Measurements from ENCODE around the gene LSM2. TPM values are rescaled to one million over a fixed set of nuclear protein-coding genes. Genes with fewer than 3 reads are reported as not detected.
A peak's percentile ranks its signal among the peaks of the same experiment; 100 is the strongest.

The LSM2 gene
- total RNA-seq, 4 donors from 2014 or later = 27.1 to 70.8 (median 36.6) TPM

- H3K4me3 ChIP-seq = no peak overlapping the region
- intact Hi-C loops (cut with DNase I) = no loop called here
- no peaks in the 10 kb centered on the region for H3K27me3 ChIP-seq
- peaks cover 0 to 22% (median 0%) of the 10 kb centered on the region in 3 donors for H3K36me3 ChIP-seq
- H3K27ac ChIP-seq = peak overlapping the region in 2 of 4 donors; percentile 33 to 49
- TF ChIP-seq POLR2A (IDR thresholded peaks at IDR 0.05) (no peak), CTCF (IDR thresholded peaks at IDR 0.05) (no peak)
- no peaks in the 10 kb centered on the region for H3K9me3 ChIP-seq
- DNase-seq = no peak
- peaks cover 0 to 28% (median 3%) of the 10 kb centered on the region in 3 donors for H3K4me1 ChIP-seq
- WGBS, 2 donors = 62 to 78% methylated on average over 2 to 4 of the region's 8 CpGs
Observed at GRCh38 chr6:31762878-31763618, 43.7 kb downstream of the LSM2 start.

GRCh38 chr6:31762356-31762755 lies 44.4 kb downstream of the LSM2 start, which contains the start of gene SAPCD1:
SAPCD1 (plus strand) TSS chr6:31762656; CDS start chr6:31763055, 399 bp downstream.
- no peak within 1 kb of the TSS for H3K4me3 ChIP-seq
- peak within 1 kb of the TSS in 2 of 4 donors; percentile 33 to 49 for H3K27ac ChIP-seq
- H3K4me1 ChIP-seq = peaks cover 0 to 28% (median 3%) of the 10 kb centered on the region in 3 donors
- no peaks in the 10 kb centered on the region for H3K27me3 ChIP-seq
- peaks cover 0 to 22% (median 0%) of the 10 kb centered on the region in 3 donors for H3K36me3 ChIP-seq
- intact Hi-C loops (cut with DNase I) = no loop called here
- no peak for TF ChIP-seq POLR2A (IDR thresholded peaks at IDR 0.05)
- no peak for TF ChIP-seq CTCF (IDR thresholded peaks at IDR 0.05)
- WGBS, 2 donors = 67 to 77% methylated on average over 4 of the region's 4 CpGs
- no peak for DNase-seq
- H3K9me3 ChIP-seq = no peaks in the 10 kb centered on the region

- TF ChIP-seq CTCF (IDR thresholded peaks at IDR 0.05) (no peak), POLR2A (IDR thresholded peaks at IDR 0.05) (no peak)
- Histone ChIP-seq H3K27ac (no peak overlapping the region), H3K9me3 (no peaks in the 10 kb centered on the region), H3K36me3 (peaks cover 0 to 22% (median 0%) of the 10 kb centered on the region in 3 donors), H3K27me3 (no peaks in the 10 kb centered on the region), H3K4me3 (no peak overlapping the region), H3K4me1 (peaks cover 0 to 25% (median 3%) of the 10 kb centered on the region in 3 donors)
- intact Hi-C loops (cut with DNase I) = no loop called here
- WGBS, 2 donors = 92 to 96% methylated on average over 7 to 8 of the region's 8 CpGs
- no peak for DNase-seq
Observed at GRCh38 chr6:31761343-31761742, 45.4 kb downstream of the LSM2 start.

GRCh38 chr6:31760790-31761189 lies 46.0 kb downstream of the LSM2 start:
- TF ChIP-seq POLR2A (IDR thresholded peaks at IDR 0.05) (no peak), CTCF (IDR thresholded peaks at IDR 0.05) (no peak)
- no peak overlapping the region for H3K27ac ChIP-seq
- H3K9me3 ChIP-seq = no peaks in the 10 kb centered on the region
- H3K4me3 ChIP-seq = no peak overlapping the region
- 93 to 96% methylated on average over 3 to 5 of the region's 5 CpGs for WGBS, 2 donors
- no peak for DNase-seq
- no peaks in the 10 kb centered on the region for H3K27me3 ChIP-seq
- H3K36me3 ChIP-seq = peaks cover 0 to 22% (median 0%) of the 10 kb centered on the region in 3 donors
- intact Hi-C loops (cut with DNase I) = no loop called here
- peaks cover 0 to 20% (median 3%) of the 10 kb centered on the region in 3 donors for H3K4me1 ChIP-seq

- intact Hi-C loops (cut with DNase I) = no loop called here
- no peaks in the 10 kb centered on the region for H3K27me3 ChIP-seq
- no peaks in the 10 kb centered on the region for H3K9me3 ChIP-seq
- no peak for DNase-seq
- no peak overlapping the region for H3K4me3 ChIP-seq
- H3K4me1 ChIP-seq = peaks cover 0 to 4% (median under 1%) of the 10 kb centered on the region in 3 donors
- peaks cover 0 to 22% (median 0%) of the 10 kb centered on the region in 3 donors for H3K36me3 ChIP-seq
- 100% methylated on average over 2 of the region's 2 CpGs for WGBS, 2 donors
- TF ChIP-seq POLR2A (IDR thresholded peaks at IDR 0.05) = no peak
- TF ChIP-seq CTCF (IDR thresholded peaks at IDR 0.05) = no peak
- H3K27ac ChIP-seq = no peak overlapping the region
Observed at GRCh38 chr6:31758281-31758680, 48.5 kb downstream of the LSM2 start.
